ENCODE measurements around the gene KLHL1.

The KLHL1 gene

DNA sequence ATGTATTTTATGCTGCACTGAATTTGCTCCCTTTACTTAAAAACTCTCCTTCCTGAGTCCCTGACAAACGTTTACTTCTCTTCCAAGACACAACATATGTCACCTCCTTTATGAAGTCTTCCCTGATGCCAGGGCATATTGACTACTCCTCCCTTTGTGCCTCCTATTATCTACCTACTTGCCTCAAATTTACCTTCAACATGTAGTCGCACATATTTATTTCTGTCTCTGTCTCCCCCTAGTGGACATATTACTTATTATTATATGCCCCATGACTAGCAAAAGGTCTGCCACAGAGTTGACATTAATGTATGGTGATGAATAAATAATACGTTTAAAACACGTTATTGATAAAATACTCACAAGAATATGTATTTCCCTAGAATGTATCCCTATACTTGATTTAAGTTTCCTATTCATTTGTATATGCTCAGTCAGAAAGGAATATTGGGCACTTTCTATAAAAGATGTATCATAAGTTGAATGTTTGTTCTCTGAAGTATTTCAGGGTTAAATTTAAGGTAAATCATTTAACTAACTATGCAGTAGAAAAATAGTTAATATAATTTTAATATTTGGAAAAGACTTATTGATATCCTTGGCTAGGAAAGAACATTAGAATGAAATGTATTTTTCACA is 250.9 kb downstream of the KLHL1 start:
- DNase-seq = no peak

DNA sequence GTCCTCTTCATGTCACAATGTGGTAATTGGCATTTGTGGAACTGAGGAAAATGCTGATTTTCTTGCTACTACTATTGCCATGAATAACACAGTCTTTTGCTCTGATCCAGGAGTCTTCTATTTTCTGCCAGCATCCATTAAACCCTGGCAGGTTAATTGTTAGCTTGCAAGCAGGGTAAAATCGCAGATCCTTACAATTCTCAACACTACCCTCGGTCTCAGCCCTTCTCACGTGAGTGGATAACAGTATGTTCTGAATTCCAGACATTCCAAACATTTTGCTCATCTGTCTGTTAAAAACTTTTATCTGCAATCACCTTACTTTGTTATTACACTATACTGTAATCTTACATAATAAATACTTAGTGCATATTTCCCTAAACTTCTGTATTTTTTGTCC is 251.9 kb downstream of the KLHL1 start:
- DNase-seq = no peak

DNA sequence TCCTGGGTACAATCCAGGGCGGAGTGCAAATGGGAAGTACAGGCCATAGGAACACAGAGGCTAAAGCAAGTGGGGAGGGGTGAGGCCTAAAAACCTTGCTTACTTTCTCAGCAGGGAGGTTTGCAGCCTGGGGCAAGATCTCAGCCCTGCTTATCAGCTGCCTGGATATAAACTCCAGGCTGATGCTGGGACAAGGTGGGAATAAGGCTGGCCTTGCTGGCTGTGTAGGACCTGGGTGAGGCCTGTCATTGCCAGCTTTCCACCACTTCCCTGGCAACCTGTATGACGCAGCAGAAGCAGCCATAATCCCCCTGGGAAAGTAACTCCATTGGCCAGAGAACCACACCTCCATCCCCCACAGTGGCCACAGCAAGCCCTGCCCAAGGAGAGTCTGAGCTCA is 279.7 kb downstream of the KLHL1 start:
- no peak for DNase-seq

DNA sequence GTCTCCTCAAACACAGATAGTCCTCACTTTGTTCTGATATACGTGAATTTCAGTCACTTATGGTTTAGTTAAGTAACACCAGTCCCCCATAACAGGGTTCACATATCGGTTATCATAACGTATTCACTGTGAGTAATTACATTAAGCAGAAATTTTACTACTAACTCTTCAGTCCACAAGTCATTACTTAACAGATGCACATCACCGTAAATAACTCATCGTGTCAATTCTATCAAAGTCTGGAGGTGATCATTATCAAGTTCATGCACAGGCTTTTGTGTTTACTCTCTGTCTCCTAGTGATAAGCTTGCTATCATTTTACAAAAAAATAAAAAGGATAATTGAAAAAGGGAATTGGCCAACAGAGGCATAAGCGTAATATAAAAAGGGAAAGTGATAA is 288.1 kb downstream of the KLHL1 start:
- no peak for DNase-seq

DNA sequence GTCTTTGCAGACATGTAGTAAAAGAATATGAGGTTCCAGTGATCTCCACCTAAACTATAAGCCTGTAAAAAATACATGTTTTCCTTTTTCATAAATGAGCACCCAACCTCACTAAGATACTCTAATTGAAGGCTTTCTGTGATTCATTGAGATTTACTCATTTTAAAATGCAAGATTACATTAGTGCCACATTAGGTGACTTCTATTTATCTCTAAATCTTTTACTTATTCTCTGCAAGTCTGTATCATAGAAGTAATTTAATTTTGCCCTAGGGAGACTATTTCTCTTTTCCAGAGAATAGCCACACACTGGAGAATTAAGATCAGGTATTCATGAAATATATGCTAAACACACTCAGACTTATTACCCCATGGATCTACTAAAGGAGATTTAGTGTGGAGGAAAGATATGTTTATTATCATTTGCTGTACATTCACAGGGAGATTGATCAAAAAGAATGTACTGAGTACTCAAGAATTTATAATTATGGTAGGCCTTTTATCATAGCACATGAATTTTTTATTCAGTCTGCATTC is 290.9 kb downstream of the KLHL1 start:
- DNase-seq = no peak

DNA sequence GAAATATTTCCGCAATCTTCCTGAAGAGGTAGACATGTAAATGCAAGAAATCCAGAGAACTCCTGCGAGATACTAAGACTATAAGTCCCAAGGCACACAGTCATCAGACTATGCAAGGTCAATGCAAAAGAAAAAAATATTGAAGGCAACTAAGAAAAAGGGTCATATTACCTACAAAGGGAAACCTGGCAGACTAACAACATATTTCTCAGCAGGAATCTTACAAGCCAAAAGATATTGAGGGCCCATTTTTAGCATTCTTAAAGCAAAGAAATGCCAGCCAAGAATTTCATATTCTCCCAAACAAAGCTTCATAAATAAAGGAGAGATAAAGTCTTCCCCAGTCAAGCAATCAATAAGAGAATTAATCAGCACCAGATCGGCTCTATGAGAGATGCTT is 299.1 kb downstream of the KLHL1 start:
- DNase-seq = no peak

DNA sequence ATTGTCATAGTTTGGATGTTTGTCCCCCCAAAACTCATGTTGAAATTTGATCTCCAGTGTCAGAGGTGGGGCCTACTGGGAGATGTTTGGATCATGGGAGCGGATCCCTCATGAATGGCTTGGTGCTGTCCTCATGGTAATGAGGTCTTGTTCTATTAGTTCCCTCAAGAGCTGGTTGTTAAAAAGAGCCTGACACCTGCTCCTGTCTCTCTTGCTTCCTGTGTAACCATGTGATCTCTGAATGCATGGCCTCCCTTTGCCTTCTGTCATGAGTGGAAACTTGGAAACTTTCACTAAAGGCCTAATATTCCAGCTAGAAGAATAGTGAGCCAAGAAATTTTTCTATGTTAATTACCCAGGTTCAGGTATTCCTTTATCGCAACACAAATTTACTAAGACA is 312.0 kb downstream of the KLHL1 start:
- DNase-seq = no peak

DNA sequence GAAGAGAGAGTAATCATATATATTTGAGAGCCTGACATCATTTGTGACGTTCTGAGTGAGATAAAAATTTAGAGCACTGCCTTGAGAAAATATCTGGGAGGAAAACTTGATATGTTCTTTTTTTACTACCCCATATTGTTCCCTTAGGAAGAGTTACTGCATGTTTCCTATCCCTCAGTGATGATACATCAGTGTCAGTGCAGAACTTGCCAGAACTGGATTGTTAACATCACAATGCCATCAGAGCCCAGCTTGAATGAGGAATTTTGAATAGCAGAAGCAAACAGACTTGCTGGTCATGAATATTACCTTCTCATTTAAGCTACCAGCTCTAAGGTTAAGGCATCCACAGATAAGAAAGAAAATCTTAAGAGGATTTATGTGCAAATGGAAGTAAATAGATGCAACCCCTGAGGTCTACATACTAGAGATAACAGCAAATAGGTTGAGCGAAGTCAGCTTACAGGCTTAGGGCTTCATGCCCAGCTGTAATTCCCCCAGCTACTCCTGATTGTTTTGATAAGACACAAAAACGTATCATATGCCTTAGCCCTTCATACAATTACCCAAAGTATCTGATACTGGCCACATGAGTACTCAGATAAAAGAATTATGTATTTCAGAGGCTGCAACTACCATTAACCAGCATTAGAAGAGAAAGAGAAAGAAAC is 314.3 kb downstream of the KLHL1 start:
- DNase-seq = no peak

DNA sequence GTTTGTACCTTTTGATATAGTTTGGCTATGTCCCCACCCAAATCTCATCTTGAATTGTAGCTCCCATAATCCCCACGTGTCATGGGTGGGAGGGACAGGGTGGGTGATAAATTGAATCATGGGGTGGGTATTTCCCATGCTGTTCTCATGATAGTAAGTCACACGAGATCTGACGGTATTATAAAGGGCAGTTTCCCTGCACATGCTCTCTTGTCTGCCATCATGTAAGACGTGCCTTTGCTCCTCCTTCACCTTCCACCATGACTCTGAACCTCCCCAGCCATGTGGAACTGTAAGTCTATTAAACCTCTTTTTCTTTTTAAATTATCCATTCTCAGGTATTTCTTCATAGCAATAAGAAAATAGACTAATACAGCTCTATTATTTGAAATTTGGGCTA is 331.3 kb downstream of the KLHL1 start:
- no peak for DNase-seq

DNA sequence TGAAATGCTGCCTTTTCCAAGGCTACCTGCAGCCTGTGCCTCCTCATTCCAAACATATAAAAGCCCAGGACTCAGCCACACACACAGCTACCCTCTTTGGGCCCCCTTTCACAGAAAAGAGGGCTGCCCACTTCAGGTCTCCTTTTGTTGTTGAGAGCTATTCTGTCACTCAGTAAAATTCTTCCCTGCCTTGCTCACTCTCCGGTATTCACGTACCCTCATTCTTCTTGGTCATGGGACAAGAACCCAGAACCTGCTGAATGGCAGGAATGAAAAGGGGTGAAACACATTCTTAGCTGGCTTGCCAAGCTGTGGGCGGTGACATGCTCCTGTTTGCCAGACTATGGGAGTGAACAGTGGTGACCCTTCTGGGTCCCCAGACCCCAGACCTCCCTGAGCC is 338.6 kb downstream of the KLHL1 start:
- no peak for DNase-seq

DNA sequence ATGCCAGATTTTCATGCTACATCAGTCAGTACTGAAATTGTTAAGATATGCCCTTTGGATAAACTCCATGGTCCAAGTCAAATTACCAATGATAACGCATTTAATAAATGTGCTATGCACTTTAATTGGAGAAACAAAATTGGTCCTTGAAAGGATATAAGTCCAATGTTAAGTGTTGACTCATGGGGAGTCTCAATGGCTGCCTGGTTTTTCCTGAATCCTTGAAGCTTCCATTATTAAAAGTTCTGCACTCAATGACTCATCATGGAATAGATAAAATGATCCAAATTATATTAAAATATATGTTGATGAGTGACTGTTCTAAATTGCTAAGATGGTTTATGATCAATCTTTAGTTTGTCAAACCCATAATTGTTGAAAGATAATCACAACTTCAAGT is 346.7 kb downstream of the KLHL1 start:
- no peak for DNase-seq

DNA sequence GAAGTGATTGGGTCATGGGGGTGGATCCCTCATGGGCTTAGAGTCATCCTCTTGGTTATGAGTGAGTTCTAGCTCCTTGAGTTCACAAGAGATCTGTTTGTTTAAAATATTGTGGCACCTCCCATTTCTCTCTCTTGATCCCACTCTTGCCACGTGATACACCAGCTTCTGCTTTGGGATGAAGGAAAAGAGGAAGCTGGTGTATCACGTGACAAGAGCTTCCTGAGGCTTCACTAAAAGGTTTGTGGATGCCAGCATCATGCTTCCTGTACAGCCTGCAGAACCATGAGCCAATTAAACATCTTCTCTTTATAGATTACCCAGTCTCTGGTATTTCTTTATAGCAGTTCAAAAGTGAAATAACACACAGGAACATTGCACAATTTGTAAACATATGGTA is 353.2 kb downstream of the KLHL1 start:
- DNase-seq = no peak

DNA sequence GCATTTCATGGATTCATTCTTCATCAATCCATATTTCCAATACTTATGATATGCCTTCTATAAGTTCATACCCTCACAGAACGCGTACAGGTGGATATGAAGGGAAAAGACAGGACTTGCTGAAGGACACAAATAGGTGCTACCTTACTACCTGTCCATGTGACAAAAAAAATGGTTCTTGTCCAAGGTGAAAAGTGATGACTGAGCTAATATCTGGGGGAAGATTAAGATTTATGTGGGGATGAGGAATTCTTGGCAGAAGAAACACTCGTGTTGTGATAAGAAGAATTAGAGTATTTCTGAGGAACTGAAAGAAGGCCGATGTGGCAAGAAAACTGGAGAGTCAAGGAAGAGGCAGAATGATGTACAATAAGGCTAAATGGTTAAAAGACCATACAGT is 357.0 kb downstream of the KLHL1 start:
- DNase-seq = no peak

DNA sequence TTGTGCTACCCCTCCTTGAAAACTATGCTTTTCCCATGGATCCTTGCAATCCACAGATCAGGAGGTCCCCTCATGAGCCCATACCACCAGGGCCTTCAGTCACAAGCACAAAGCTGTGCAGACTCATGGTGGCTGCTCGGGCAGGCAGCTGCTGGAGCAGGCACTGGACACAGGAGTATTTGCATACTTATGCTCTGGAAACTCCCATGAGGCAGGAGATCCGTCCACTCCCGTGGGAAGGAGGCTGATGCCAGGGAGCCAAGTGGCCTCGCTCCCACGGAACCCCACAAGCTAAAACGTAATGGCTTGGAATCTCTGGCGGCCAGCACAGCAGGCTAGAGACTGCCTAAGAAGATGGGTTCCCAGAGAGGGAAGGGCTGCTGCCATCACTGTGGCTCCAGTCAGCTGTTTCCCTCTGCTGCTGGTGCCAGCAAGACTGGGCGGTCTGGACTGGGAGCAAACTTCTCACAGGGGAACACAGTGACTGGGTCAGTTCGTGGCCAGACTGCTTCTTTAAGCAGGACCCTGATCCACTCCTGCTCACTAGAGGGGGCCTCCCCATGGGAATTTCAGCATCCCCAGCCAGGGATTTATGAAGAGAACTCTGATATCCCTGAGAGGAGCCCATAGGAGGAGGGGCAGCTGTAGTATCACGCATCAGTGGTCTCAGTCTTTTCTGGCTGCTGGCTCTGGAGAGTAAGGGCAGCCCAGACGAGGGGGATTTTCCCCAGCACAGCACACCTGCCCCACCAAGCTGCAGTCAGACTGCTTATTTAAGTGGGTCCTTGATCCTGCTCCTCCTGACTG is 370.9 kb downstream of the KLHL1 start:
- no peak for DNase-seq

DNA sequence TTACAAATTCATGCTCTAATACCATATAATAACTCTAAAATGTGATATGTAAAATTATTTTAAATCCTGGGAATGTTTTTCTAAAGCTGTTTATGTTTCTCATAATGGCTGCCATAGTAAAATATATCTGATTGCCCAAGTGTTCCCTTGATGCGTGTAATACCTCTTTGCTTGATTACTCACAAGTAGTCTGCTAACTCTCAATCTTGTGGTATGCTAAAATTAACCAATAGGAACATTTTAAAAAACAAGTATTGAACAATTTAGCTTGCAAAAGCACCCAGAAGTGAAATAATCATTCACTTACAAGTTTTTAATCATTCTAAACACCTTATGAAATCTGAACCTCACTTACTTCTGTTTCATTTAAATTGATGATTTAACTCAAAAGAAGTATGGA is 386.6 kb downstream of the KLHL1 start:
- no peak for DNase-seq

DNA sequence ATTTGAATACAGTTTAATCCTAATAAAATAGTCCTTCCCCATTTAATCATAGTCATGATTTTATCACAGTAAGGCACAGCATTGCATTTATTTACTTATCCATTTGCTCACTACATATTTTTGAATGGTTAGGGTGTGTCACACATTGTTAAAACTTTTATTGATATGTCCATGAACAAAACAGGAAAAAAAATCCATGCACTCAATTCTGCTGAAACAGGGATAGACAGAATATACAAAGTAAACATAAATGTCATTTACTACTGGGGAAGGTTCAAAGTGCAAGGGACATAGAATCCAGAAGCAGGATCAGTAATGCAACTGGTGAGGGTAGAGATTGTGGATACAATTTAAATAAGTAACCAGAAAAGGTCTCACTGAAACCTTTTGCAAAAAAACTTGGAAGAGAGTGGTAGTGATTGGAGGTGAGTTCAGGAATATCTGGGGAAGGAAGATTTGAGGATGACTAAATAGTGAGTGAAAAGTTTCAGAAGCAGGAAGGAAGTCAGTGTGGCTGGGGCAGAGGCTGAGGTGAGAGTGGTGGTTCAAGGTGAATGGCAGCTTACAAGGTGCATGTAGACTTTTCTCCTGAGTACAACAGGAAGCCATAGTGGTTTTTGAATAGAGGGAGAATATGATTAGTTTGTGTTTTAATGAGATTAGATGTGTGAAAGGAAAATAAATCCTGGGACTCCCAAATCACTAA is 387.8 kb downstream of the KLHL1 start:
- DNase-seq = no peak

DNA sequence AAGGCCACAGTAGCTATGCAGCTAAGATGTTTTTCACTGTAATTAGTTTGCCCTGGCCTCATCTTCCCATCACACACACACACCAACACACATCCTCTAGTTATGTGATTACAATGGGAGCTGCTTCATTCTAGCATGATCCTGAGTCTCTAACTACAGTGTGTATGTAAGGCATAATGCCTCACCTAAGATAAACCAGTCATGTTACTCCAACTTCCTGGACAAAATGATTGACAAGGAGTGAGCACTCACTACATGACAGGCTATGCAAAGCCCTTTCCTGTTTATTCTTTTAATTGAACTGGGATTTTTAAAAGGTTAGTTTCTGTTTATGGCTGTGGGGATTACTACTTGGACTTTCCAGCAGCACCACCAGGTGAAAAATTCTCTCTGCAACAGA is 401.4 kb downstream of the KLHL1 start:
- no peak for DNase-seq

DNA sequence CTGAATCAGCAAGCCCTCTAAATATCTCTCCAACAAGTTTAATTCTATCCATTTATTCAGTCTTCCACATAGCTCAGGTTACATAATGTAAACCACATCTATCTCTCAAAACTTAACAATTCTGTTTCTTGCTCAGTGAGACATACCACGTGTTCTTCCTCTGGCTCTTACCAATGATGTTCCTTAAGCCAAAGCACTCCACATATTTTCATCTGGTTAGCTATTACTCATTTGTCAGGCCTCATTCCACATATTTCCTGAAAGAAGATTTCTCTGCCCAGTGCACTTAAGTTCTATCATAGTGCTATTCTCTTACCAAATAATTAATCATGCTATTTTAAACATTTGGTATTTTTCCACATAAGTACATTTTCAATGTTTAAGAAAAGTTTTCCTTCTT is 403.9 kb downstream of the KLHL1 start:
- no peak for DNase-seq

DNA sequence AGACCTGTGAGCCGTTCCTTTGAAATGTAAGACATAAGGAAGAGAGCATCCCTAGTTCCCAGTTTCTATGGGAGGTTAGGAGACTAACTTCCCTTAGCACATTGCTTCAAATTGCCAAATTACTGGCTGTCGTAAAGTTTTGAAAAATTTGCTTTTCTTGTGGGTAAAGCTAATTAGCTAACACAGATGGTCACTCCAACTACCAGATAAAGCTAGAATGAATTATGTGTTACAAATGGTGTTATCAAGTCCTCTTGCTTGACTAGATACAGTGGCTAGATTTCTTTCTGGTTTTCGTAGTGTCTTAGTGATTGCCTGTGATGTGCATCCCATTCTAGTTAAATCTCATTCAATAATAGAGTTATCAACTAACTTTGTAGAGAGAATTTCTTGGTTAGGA is 417.3 kb downstream of the KLHL1 start:
- no peak for DNase-seq

DNA sequence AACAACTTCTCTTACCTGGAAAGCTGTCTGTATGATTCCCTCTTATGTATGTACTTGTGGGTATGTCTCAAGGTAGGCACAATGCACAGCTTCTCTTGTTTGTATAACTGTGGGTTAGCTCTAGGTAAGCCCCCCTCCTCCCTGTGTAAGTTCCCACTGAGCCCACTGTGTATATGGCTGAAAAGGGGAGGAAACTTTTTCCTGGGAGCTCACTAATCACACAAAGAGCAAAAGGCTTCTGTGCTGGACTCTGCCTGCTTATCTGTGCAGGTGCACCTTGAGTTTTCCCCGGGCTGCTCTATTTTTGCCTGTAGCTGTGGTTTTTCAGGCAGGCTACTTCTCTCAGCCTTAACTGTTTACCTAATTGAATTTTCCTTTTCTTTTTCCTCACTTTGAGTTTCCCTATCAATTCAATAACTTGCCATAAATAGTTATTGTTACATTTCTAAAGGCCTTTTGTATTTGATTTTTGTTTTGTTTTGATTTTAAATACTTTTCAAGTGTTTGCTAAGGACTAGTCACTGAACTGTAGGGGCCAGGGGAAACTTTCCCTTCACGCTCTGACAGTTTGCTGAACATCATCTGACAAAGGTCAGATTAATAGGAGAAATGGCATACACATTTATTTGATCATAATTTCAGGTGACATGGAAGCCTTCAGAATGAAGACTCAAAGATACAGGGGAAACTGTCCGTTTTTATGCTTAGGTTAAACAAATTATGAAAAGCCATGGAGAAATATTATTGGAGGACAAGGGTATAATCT is 424.1 kb downstream of the KLHL1 start:
- DNase-seq = no peak

DNA sequence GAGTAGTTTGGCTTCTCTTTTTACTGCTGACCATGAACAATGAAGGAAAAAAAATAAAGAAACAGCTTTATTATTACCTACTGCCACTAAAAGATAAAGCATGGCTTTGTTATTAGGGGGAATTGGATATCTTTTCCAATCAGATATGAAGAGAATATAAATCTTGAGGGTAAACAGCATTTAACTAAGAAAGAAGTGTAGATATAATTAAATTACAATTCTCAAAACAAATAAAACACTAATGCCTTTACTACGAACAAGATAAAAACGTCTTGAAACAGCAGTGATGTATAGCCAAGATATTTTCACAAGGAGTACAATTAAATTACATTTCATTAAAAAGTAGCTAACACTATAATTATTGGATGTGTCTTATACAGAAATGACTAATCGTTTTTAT is 426.5 kb downstream of the KLHL1 start:
- no peak for DNase-seq

DNA sequence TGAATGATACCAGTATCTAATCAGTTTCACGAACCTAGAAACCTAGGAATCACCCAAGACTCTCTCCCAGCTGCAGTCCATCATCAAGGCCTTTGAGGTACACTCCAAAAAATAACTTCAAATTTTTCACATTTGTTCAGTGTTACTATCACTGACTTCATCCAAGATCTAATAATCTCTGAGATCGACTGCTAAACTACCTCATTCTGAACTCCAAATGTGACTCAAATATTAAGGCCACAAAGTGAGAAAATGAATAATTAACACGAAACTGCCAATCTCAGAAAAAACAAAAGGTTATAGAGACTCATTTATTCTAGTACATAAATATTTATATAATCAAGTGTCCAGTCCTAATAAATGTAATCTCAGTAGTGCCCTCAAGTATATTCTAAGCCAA is 430.9 kb downstream of the KLHL1 start:
- DNase-seq = no peak

DNA sequence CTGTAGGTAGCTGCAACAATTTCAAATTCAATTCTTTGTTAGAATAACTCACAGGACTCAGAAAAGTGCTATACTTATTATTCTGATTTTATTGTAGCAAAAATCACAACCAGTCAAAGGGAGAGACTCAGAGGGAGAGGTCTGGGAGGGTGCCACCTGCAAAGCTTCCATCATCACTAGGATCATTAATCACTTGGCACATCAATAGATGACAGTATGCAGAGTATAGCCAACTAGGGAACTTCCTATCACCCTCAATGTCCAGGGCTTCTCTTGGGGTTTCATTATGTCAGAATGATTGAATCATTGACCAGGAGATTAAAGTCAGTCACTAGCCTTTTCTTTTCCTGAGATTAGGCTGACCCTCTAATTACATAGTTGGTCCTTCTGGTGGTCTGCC is 432.0 kb downstream of the KLHL1 start:
- DNase-seq = no peak

All from right forelimb (tissue), 1 donor.